ENCODE measurements around the gene NOC3L. TPM values are rescaled to one million over a fixed set of nuclear protein-coding genes. Genes with fewer than 3 reads are reported as not detected.
A peak's percentile ranks its signal among the peaks of the same experiment; 100 is the strongest.

Gene NOC3L
- total RNA-seq, 4 donors from 2014 or later, result 20.6 to 27.4 (median 25.9) TPM

DNA sequence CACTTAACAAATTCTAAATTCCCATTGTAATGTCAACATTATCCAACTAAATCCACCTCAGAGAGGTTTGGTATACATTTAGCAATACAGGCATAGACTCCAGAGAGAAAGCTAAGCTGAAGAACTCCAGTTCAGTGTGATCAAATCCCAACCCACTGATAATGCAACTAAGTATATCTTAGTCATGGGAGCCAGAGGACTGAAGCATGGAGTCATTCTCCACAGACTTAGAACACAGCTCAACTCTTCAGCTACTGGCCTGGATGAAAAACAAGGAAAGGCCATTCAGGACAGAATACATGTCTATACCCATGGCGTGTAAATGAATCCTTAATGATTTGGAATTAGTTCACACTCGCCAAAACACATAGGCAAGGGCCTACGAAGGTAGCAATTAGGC, 27.9 kb downstream of the NOC3L start:
- Histone ChIP-seq H3K27ac (no peak overlapping the region), H3K9me3 (no peaks in the 10 kb centered on the region), H3K4me1 (no peaks in the 10 kb centered on the region), H3K27me3 (no peaks in the 10 kb centered on the region), H3K4me3 (no peak overlapping the region), H3K36me3 (peaks cover 5 to 96% (median 30%) of the 10 kb centered on the region in 3 donors)
- no peak for DNase-seq (ENCODE audit: low spot score in 2 of 2)
- no peak for TF ChIP-seq EP300 (IDR thresholded peaks at IDR 0.05)
- no peak for TF ChIP-seq POLR2A (IDR thresholded peaks at IDR 0.05)
- TF ChIP-seq, protein P1, sequence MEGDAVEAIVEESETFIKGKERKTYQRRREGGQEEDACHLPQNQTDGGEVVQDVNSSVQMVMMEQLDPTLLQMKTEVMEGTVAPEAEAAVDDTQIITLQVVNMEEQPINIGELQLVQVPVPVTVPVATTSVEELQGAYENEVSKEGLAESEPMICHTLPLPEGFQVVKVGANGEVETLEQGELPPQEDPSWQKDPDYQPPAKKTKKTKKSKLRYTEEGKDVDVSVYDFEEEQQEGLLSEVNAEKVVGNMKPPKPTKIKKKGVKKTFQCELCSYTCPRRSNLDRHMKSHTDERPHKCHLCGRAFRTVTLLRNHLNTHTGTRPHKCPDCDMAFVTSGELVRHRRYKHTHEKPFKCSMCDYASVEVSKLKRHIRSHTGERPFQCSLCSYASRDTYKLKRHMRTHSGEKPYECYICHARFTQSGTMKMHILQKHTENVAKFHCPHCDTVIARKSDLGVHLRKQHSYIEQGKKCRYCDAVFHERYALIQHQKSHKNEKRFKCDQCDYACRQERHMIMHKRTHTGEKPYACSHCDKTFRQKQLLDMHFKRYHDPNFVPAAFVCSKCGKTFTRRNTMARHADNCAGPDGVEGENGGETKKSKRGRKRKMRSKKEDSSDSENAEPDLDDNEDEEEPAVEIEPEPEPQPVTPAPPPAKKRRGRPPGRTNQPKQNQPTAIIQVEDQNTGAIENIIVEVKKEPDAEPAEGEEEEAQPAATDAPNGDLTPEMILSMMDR (IDR thresholded peaks at IDR 0.05), result no peak
- 94 to 99% methylated on average over 3 of the region's 3 CpGs for WGBS, 2 donors

DNA sequence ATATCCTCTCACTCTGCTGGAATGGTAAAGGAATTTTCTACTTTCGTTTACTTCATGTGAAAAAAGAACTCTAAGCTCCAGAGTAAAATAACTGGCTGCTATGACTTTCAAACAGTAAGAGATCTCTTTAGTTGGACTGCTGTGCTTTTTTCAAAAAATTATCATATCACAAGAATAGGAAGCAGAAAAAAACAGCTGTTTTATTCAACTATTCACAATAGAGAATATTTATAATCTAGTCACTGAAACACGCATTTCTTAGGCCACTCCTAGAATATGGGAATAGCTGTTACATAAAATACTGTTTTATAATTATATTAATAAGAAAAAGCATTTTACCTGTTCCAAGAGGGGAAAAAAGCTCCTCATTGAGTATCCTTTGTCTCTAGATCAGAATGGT, 29.7 kb downstream of the NOC3L start:
- WGBS, 2 donors, result 47 to 56% methylated on average over 2 of the region's 2 CpGs
- Histone ChIP-seq H3K4me1 (peaks cover 0 to 6% (median 0%) of the 10 kb centered on the region in 4 donors), H3K36me3 (peaks cover 4 to 81% (median 30%) of the 10 kb centered on the region in 3 donors), H3K4me3 (no peak overlapping the region), H3K27me3 (no peaks in the 10 kb centered on the region), H3K9me3 (no peaks in the 10 kb centered on the region), H3K27ac (no peak overlapping the region)
- DNase-seq (ENCODE audit: low spot score in 2 of 2), result no peak
- TF ChIP-seq, protein P1 (IDR thresholded peaks at IDR 0.05), result no peak

DNA sequence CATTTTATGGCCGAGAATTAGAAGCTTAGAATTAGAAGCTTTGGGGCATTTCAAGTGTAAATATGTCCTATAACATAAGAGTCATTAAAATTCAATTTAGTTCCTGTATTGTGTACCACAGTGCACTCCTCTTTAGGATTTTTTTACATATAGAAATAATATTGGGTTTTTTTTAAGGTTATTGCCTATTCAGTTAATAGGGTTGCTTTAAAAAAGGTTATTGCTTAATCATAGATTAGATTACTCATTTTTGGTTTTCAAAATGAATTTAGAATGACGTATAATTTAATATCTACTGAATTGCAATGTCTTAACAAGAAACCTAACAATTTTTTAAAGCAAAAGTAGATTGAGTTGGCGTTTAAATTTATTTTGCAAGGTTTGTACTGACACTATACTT, 34.1 kb downstream of the NOC3L start:
- 94 to 97% methylated on average over 3 of the region's 3 CpGs for WGBS, 2 donors
- no peak for DNase-seq (ENCODE audit: low spot score in 2 of 2)
- Histone ChIP-seq H3K27me3 (no peaks in the 10 kb centered on the region), H3K9me3 (no peaks in the 10 kb centered on the region), H3K4me3 (no peak overlapping the region), H3K4me1 (peaks cover 0 to 18% (median 3%) of the 10 kb centered on the region in 4 donors), H3K27ac (peak overlapping the region in 2 of 4 donors; percentile 81 to 84), H3K36me3 (peaks cover 2 to 77% (median 6%) of the 10 kb centered on the region in 3 donors)
- no peak for TF ChIP-seq EP300 (IDR thresholded peaks at IDR 0.05)
- TF ChIP-seq POLR2A (IDR thresholded peaks at IDR 0.05), result no peak
- TF ChIP-seq, protein P1 (IDR thresholded peaks at IDR 0.05), result no peak

DNA sequence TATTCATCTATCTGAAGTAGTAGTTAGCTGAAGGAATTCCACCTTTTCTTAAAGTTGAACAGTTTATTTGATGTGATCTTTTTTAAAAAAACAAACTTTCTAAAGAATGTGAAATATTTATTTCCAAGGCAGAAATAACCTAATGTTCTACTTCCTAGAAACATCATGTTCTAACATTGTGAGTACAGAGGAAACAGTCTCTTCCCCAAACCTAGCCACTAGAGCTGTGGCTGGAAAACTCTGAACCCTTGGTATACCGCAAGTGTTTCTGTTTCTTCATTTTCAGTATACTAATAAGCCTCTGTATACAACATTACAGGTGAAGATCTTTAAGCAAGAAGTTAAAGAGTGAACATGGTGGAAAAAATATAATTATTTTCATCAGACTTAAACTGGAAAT, 35.1 kb downstream of the NOC3L start:
- DNase-seq (ENCODE audit: low spot score in 2 of 2), result no peak
- Histone ChIP-seq H3K27me3 (no peaks in the 10 kb centered on the region), H3K9me3 (no peaks in the 10 kb centered on the region), H3K4me1 (peaks cover 0 to 18% (median 3%) of the 10 kb centered on the region in 4 donors), H3K27ac (peak overlapping the region in 3 of 4 donors; percentile 60 to 84 (median 81)), H3K36me3 (peaks cover 2 to 77% (median 11%) of the 10 kb centered on the region in 3 donors), H3K4me3 (no peak overlapping the region)
- peak in 1 of 2 donors; percentile 43 for TF ChIP-seq EP300 (IDR thresholded peaks at IDR 0.05)
- no peak for TF ChIP-seq POLR2A (IDR thresholded peaks at IDR 0.05)
- TF ChIP-seq, protein P1 (IDR thresholded peaks at IDR 0.05), result no peak
- 77 to 79% methylated on average over 1 of the region's 1 CpG for WGBS, 2 donors

DNA sequence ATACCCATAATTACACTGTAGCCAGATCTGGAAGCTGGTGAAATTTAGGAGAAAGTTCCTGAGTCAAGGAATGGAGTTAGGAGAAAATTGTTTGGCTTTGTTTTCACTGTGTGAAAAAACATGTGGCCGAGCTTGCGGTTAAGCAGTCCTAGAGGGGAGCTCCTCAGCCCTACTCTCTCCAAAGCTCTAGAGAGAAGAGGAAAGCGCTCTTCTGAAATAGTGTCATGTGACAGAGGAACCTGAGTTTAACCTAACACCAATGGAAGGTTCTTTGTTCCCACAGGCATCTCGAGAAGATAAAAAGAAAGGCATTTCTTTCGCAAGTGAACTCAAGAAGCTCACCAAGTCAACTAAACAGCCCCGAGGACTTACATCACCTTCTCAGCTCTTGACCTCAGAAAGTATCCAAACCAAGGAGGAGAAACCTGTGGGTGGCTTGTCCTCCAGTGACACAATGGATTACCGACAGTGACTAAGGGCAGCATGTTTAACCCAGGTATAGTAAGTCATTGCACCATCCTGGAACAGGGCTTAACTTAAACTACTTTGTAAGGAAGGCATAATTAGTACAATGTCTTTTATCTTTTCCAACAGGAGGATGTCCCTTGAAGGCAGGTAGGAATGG, 38.0 kb downstream of the NOC3L start:
- Histone ChIP-seq H3K36me3 (peaks cover 2 to 68% (median 5%) of the 10 kb centered on the region in 3 donors), H3K27ac (no peak overlapping the region), H3K27me3 (no peaks in the 10 kb centered on the region), H3K9me3 (no peaks in the 10 kb centered on the region), H3K4me1 (peaks cover 0 to 18% (median 3%) of the 10 kb centered on the region in 4 donors), H3K4me3 (no peak overlapping the region)
- TF ChIP-seq, protein P1 (IDR thresholded peaks at IDR 0.05), result no peak
- WGBS, 2 donors, result 90 to 91% methylated on average over 7 of the region's 7 CpGs
- no peak for DNase-seq (ENCODE audit: low spot score in 2 of 2)
